DND-41 (cell line): ENCODE results near the gene POFUT2.

Experiments
- CTCF ChIP-seq: IDR thresholded peaks from 2 replicates; pipeline ENCODE4 v1.5.1; 2012; ENCODE audit warnings: borderline replicate concordance, low read length, moderate library complexity, mild to moderate bottlenecking; ENCODE audit not compliant: poor library complexity, severe bottlenecking; ENCODE audit errors: extremely low read depth
- EZH2 ChIP-seq: IDR thresholded peaks from 3 replicates; pipeline ENCODE4 v1.6.1; 2012; ENCODE audit warnings: borderline replicate concordance, low read depth, mild to moderate bottlenecking, moderate library complexity, low read length, inconsistent platforms; ENCODE audit not compliant: severe bottlenecking

GRCh38 chr21:45264912-45265515 is 22.7 kb downstream of the POFUT2 start:
- no peak for TF ChIP-seq CTCF
- TF ChIP-seq EZH2: no peak
